EL (cell line): ENCODE measurements around the gene AP1S1.
A peak's percentile ranks its signal among the peaks of the same experiment; 100 is the strongest.
"Not testable (repeated sequence)": the region's sequence is repeated elsewhere in the genome, so short reads cannot be mapped to it uniquely, and the experiment has no call there.

ENCODE experiments used
- DNase-seq: peaks from one replicate; pipeline ENCODE4 v3.0.0-alpha.2; 2016

The AP1S1 gene

DNA sequence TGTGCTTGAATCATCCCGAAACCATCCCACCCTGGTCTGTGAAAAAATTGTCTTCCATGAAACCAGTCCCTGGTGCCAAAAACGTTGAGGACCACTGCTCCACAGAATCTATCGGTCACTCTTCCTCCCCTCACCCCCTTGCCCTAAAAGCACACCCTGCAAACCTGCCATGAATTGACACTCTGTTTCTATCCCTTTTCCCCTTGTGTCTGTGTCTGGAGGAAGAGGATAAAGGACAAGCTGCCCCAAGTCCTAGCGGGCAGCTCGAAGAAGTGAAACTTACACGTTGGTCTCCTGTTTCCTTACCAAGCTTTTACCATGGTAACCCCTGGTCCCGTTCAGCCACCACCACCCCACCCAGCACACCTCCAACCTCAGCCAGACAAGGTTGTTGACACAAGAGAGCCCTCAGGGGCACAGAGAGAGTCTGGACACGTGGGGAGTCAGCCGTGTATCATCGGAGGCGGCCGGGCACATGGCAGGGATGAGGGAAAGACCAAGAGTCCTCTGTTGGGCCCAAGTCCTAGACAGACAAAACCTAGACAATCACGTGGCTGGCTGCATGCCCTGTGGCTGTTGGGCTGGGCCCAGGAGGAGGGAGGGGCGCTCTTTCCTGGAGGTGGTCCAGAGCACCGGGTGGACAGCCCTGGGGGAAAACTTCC is 28.2 kb upstream of the AP1S1 start:
- peak; percentile 81 for DNase-seq

DNA sequence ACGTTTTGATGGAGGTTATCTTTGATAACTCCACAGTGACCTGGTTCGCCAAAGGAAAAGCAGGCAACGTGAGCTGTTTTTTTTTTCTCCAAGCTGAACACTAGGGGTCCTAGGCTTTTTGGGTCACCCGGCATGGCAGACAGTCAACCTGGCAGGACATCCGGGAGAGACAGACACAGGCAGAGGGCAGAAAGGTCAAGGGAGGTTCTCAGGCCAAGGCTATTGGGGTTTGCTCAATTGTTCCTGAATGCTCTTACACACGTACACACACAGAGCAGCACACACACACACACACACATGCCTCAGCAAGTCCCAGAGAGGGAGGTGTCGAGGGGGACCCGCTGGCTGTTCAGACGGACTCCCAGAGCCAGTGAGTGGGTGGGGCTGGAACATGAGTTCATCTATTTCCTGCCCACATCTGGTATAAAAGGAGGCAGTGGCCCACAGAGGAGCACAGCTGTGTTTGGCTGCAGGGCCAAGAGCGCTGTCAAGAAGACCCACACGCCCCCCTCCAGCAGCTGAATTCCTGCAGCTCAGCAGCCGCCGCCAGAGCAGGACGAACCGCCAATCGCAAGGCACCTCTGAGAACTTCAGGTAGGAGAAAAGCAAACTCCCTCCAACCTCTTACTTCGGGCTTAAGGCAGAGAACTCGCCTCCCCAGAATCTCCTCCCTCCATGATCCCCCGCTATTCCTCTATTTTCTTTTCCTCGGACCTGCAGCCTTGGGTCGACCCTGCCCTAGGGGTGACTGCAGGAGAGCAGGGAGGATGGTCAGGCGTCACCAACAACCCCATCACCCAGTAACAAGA is 27.4 kb upstream of the AP1S1 start, which contains the start of gene SERPINE1:
Gene SERPINE1, plus strand, starts transcription at position 454 of the 809 bp plus-strand sequence. CDS start 1,290 bp downstream, outside the sequence.
- DNase-seq: peak; percentile 99

DNA sequence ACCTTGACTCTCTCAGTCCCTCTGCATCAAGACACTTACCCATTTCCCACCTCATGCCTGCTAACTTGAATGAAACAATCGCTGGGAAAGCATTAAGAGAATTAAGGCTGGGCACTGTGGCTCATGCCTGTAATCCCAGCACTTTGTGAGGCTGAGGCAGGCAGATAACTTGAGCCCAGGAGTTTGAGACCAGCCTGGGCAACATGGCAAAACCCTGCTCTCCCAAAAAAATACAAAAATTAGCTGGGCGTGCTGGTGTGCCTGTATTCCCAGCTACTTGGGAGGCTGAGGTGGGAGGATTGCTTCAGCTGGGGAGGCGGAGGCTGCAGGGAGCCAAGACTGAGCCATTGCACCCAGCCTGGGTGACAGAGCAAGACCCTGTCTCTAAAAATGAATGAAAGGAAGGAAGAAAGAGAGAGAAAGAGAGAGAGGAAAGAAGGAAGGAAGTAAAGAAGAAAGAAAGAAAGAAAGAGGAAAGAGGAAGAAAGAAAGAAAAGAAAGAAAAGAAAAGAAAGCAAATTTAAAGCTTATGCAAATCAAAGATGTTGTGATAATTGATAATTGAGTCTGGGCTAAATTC is 26.7 kb upstream of the AP1S1 start:
- DNase-seq: no peak

DNA sequence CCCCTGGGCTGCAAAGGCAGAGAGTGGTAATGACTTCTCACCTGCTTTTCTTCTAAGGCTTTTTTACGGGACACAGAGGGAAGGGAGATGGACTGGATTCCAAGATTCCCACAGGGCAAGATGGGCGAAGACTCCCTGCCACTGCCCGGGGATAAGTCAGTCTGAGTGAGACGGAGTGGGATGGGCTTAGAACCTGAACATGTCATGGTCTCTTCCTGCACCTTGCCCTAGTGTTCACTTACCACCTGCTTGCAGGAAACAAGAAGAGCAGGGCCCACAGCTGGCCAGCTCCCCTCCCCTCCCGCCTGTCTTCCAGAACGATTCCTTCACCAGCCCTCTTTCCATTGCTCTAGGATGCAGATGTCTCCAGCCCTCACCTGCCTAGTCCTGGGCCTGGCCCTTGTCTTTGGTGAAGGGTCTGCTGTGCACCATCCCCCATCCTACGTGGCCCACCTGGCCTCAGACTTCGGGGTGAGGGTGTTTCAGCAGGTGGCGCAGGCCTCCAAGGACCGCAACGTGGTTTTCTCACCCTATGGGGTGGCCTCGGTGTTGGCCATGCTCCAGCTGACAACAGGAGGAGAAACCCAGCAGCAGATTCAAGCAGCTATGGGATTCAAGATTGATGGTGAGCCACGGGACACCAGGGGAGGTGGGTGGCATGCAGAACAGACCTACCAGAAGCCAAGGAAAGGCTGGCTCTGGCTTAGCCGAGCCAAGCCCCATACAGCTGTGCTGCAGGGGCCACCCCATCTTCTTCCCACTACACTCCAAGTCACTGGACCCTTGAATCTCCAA is 26.0 kb upstream of the AP1S1 start:
- DNase-seq: peak; percentile 49

DNA sequence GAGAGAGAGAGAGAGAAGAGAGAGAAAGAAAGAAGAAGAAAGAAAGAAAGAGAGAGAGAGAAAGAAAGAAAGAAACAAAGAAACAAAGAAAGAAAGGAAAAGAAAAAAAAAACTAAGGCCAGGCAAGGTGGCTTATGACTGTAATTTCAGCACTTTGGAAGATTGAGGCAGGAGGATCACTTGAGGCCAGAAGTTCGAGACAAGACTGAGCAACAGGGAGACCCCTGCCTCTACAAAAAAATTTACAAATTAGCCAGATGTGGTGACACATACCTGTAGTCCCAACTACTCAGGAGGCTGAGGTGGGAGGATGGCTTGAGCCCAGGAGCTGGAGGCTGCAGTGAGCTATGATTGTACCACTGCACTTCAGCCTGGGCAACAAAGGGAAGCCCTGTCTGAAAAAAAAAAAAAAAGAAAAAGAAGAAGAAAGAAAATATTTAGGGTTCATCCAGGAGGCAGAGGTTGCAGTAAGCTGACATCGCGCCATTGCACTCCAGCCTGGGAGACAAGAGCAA is 24.6 kb upstream of the AP1S1 start:
- DNase-seq: no peak

DNA sequence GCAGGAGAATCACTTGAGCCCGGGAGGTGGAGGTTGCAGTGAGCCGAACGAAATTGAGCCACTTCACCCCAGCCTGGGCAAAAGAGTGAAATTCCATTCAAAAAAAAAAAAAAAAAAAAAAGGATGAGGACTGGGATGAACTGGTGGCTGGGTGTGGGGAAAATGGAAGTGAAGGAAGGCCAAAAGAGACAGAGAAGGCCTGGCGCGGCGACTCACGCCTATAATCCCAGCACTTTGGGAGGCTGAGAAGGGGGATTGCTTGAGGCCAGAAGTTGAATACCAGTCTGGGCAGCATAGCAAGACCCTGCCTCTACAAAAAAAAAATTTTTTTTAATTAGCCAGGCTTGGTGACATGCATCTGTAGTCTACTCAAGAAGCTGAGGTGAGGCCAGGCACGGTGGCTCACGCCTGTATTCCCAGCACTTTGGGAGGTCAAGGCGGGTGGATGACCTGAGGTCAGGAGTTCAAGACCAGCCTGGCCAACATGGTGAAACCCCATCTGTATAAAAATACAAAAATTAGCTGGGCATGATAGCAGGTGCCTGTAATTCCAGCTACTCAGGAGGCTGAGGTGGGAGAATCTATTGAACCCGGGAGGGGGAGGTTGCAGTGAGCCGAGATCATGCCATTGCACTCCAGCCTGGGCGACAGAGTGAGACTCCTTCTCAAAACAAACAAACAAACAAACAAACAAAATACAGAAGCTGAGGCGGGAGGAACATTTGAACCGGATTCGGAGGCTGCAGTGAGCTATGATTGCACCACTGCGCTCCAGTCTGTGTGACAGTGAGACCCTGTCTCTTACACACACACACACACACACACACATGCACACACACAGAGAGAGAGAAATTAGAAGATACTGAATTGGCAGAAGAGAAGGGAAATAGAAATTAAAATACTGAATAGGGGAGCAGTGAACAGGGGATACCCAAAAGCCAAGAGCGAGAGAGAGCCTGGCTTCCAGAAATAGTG is 21.4 kb upstream of the AP1S1 start:
- DNase-seq: not testable (repeated sequence)

DNA sequence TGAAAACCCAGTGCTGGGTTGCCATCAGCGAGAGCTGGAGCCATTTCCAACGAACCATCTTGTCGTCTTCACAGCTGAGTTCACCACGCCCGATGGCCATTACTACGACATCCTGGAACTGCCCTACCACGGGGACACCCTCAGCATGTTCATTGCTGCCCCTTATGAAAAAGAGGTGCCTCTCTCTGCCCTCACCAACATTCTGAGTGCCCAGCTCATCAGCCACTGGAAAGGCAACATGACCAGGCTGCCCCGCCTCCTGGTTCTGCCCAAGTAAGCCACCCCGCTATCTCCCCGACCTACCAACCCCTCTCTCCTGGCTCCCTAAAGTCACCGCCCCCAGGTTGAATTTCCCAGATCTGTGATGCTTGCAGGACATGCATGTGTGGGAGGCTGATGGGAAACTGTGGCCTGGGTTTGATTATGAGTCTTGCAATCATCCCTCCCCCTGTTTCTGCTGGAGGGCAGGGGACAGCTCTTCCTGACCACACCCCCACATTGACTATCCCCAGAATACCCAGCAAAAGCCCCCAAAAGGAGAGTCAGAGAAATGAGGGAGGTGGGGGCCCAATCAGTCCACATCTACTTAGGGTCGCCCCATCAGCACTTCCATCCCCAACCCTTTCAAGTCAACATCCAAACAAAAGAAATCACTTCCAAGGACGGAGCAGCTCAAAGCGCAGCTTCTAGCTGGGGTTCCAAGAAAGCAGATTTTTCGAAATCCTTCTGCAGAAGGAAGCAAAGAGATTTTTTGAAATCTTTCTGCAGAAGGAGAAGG is 20.5 kb upstream of the AP1S1 start:
- peak; percentile 48 for DNase-seq

DNA sequence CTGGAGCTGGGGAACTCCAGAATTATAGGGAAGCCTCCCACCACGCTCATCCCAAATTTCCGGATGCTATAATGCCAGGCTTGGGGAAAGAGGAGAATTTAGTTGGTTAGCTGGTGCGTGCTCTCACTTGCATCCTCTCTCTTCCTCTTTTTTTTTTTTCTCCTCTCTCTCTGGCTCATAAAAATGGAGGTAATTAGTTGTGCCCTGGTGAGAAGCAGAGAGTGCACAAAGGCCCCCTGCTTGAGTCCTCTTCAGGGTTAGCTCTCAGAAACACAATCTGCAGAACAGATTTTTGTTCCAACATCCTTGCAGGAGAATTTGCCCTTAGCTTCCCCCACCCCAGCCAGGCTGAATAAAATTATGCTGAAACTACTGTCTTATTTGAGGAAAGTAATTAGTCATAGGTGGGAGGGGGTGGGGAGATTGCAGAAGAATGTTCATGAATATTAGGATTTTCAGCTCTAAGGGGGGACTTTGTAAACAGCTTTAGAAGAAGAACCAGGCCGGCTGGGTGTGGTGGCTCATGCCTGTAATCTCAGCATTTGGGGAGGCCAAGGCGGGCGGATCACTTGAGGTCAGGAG is 19.8 kb upstream of the AP1S1 start:
- DNase-seq: peak; percentile 56

DNA sequence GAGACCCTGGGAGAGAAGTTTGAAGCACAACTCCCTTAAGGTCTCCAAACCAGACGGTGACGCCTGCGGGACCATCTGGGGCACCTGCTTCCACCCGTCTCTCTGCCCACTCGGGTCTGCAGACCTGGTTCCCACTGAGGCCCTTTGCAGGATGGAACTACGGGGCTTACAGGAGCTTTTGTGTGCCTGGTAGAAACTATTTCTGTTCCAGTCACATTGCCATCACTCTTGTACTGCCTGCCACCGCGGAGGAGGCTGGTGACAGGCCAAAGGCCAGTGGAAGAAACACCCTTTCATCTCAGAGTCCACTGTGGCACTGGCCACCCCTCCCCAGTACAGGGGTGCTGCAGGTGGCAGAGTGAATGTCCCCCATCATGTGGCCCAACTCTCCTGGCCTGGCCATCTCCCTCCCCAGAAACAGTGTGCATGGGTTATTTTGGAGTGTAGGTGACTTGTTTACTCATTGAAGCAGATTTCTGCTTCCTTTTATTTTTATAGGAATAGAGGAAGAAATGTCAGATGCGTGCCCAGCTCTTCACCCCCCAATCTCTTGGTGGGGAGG is 16.5 kb upstream of the AP1S1 start:
- DNase-seq: peak; percentile 18

DNA sequence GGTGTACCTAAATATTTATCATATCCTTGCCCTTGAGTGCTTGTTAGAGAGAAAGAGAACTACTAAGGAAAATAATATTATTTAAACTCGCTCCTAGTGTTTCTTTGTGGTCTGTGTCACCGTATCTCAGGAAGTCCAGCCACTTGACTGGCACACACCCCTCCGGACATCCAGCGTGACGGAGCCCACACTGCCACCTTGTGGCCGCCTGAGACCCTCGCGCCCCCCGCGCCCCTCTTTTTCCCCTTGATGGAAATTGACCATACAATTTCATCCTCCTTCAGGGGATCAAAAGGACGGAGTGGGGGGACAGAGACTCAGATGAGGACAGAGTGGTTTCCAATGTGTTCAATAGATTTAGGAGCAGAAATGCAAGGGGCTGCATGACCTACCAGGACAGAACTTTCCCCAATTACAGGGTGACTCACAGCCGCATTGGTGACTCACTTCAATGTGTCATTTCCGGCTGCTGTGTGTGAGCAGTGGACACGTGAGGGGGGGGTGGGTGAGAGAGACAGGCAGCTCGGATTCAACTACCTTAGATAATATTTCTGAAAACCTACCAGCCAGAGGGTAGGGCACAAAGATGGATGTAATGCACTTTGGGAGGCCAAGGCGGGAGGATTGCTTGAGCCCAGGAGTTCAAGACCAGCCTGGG is 15.9 kb upstream of the AP1S1 start:
- DNase-seq: peak; percentile 98

DNA sequence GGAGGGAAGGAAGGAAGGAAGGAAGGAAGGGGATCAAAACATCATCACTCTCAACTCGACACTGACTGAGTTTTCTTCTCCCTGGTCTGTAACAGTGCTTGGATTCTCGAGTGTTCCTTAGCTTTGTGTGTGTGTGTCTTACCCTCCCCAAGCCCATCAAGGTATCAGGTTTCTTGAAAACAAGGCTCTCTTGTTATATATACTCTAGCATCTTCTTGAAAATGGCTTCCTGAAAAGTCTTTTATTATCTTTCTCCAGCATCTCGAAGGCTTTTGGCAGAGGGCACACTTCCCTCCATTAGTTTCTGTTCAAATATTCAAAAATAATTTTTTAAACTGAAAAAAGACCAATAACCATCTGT is 14.0 kb upstream of the AP1S1 start:
- DNase-seq: peak; percentile 31

DNA sequence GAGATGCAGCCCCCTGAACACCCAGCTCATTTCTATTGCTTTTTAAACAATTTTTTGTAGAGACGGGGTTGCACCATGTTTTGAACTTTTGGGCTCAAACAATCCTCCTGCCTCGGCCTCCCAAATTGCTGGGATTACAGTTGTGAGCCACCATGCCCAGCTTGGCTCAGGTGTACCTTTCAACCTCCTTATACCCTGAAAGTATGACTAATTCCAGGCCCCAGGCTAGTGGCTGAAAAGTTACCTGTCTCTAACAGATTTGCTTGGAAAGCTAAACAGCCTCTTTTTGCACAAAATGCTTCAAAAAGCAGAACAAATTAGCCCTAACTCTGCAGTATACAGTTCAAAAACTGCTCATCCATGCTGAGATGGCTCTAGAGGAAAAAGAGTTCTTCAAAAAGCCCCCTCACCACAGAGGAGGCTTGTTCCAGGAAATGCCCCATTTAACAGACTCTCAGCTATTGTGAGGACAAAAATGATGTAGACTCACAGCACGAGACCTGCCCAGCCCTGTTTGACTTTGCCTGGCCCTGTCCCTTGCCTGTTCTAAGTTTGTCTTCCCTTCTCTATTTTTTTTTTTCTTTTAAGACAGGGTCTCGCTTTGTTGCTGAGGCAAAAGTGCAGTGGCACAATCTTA is 13.4 kb upstream of the AP1S1 start:
- DNase-seq: no peak

DNA sequence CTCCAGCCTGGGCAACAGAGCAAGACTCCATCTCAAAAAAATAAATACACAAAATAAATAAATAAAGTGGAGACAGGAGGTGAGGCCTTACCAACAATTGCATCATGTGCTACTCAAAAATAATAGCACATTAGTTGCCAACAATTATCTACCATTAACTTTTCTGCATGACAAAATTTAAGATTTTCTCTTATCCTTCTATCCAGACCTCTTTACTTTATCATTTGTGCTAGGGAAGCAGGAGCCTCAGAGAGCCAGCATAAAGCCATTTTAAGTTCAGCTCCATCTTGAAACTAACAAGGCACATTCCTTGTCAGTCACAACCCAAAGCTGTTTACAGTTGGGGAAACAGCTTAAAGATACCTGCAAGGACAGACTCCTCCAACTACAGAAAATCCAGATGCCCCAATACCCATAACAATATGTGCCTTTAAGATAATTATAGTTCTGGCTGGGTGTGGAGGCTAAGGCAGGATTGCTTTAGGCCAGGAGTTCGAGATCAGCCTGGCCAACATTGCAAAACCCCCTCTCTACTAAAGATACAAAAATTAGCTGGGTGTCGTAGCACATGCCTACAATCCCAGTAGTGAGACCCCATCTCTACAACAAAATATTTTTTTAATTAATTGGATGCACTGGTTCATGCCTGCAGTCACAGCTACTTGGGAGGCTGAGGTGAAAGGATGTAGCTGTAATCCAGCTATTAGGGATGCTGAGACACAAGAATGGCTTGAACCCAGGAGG is 2.2 kb upstream of the AP1S1 start:
- DNase-seq: no peak

DNA sequence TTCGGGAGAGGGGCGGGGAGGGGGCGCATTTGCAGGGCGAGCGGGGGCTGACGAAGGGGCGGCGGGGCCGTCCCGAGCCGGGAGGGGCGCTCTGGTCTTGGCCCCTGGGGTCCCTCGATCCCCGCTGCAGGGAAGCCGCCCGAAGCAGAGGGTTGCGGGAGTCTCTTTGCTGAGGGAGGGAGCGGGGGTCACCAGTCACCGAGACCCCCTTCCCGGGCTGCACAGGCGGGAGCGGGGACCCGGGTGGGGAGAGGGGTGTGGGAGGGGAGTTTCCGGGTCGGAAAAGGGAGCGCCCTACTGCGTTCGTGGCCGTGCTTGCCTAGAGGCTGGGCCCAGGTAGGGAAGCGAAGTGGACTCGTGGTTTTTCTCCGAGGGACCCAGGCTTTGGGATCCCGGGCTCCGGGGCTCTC is 422 bp downstream of the AP1S1 start:
- DNase-seq: no peak

DNA sequence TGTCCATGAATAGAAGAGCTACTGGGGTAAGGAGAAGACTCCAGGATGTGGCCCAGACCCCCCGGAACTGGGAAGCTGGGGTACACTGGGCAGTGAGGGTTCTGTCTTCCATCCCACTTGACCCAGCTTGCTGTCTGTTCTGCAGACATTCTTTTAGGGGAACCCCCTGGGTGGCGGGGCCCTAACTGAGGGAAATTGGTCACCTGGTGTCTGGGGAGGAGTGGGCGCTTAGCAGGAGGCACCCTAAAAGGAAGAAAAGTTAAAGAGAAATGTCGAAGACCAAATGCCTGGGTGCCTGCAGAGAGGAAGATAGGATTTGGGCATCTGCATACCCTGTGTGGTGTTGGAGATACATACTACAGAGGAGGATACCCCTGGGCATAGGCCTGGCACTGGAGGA is 1.0 kb downstream of the AP1S1 start:
- DNase-seq: no peak

DNA sequence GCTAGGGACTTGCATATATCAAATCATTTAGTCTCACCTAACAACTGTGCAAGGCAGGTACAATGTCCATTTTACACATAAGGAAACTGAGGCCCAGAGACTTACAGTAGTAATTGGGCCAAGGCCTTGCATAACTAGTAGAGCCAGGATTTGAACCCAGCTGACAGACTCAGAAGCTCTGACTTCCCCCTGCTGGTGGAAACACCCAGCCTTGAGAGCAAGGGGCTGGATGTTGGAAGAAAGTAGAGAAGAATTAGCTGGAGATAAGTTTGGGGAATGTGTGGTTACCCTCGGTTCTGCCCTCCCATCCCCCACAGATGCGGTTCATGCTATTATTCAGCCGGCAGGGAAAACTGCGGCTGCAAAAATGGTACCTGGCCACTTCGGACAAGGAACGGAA is 2.0 kb downstream of the AP1S1 start:
- no peak for DNase-seq

DNA sequence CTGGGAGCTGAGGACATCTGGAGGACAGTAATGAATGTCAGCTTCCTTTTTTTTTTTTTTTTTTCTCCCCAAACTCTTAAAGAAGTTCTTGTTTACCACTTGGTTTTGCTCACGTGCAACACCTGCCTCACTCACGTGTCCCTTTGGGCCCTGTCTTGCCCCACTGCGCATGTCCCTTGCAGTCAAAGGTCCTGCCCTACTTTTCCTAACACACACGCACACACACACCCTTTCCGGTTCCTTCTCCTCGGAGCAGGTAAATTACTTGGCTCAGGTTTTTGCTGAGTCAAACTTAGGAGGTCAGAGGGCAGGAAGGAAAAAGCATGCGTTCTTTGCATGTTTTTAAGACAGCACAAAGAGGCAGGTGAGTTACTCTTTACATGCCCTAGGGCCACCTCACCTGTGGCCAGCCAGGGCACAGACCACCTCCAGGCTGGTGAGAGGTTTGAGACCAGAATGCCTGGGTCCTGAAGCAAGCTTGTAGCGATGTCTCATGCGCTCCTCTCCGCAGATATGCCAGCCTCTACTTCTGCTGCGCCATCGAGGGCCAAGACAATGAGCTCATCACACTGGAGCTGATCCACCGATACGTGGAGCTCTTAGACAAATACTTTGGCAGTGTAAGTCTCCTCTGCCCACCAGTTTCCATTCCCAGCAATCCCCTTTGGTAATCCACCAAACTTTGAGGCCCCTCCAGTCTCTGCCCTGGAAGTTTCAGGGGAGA is 2.8 kb downstream of the AP1S1 start:
- DNase-seq: no peak
